IPS DF 4.7 (cell line): Measurements from ENCODE around the gene PIK3R5.

Experiments
- DNase-seq: peaks from one replicate; pipeline ENCODE4 v3.0.0-alpha.2; 2013; ENCODE audit warnings: low spot score; ENCODE audit errors: extremely low read depth

Gene PIK3R5

DNA sequence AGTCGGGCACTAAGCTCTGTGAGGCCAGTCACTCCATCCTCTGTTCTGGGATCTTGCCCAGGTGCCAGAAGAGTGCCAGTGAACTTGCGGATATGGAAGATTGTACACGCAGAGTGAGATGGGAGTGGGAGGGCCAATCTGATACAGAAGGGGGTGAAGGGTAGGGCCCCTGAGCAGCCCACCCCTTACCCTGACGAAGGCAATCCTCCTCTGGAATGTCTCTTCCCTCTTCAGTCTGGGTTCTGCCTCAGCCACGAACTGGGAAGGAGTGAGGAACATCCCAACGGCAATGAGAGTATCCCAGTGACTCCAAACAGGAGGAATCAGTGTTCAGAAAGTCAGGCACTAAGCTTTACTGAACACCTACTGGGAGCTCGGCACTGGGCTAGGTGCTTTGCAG is 86.1 kb downstream of the PIK3R5 start:
- no peak for DNase-seq

DNA sequence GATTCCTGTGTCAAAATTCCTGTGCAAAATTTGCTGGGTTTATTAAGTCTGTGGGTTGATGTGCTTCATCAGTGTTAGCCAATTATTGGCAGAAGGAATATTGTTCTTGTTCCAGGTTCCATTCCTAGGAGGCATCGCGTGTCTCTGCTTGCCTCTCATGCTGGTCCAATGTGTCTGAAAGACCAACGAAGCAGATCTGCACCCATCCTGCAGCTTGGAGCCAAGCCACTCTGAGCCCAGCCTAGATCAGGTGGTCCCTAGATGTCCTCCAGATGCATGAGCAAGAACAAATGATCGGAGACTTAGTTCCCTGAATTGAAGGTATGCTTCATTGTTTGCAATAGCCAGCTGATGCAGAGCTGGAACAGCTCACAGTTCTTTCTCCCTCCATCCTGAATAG is 87.5 kb downstream of the PIK3R5 start:
- DNase-seq: no peak

DNA sequence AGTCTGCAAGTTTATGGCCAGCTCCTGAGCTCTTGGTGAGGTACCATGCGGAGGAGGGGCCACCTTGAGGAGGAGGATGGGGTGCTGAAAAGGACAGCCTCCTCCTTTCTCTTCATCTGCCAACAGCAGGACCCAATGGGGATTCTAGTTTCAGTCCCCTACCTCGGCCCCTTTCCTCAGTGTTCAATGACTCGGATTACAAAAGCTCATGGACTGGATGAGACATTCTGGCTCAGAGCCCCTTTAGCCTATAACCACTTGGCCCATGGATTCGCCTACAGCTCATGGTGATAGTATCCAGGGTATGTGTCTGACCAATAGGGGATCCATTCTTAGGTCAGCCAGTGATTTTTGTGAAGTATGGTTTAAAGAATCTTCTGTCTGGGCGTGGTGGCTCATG is 89.5 kb downstream of the PIK3R5 start:
- DNase-seq: no peak

DNA sequence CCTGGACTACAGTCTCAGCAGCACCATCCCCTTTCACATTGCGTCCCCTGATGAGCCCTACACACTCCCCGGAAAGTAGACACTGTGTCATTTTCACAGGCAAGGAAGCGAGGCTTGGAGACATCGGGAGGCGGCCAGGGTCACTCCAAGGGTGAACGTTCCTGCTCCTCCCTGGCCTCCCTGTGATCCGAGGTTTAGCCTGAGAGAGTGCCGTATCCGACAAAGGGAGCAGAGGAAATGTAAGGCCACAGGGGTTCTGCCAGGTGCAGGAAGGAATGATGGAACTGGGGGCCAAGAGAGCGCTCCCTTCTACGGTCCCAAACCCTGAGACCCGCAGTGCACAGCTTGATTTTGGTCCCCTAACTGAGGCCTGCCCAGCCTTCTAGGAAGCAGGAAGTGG is 90.1 kb downstream of the PIK3R5 start:
- DNase-seq: no peak

DNA sequence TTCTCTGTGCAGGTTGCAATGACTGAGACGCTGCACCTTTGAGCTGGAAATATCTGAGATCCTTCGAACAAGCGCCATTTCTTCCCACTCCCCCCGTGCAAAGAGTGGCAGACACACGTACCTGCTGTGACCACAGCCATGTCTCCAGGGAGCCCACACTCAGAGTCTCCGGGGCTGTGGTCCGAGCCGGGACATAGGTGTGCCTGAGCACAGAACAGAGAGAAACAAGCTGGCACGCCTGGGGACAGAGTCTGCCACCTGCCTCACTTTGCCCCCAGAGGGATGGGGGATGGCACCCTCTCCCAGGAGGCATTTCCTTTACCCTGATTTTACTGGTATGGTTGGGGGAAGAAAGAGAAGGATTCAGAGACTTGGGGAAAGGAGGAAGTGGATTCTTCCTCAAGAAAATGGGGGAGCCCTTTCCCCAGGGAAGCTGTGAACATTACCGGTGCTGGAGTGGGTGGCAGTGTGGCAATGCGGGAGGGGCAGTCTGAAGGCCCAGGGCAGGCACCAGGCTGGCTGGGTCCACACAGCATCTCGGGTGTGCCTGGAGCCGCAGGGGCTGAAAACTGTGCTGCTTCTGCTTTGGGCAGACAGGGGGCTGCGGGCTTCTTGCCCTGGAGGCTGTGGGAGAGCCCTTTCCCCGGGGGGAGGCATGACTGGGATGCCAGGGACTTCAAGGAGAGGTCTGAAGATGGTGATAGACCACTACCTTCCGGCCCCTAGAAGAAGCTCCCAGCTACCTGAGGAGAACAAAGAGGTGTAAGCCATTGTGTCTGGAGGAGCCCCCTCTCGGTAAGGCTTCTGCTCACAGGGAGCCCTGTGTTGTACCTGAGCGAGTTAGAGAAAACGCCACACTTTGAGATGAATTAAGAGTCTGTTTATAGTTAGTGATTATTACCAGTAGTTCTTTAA is 91.4 kb downstream of the PIK3R5 start:
- no peak for DNase-seq

DNA sequence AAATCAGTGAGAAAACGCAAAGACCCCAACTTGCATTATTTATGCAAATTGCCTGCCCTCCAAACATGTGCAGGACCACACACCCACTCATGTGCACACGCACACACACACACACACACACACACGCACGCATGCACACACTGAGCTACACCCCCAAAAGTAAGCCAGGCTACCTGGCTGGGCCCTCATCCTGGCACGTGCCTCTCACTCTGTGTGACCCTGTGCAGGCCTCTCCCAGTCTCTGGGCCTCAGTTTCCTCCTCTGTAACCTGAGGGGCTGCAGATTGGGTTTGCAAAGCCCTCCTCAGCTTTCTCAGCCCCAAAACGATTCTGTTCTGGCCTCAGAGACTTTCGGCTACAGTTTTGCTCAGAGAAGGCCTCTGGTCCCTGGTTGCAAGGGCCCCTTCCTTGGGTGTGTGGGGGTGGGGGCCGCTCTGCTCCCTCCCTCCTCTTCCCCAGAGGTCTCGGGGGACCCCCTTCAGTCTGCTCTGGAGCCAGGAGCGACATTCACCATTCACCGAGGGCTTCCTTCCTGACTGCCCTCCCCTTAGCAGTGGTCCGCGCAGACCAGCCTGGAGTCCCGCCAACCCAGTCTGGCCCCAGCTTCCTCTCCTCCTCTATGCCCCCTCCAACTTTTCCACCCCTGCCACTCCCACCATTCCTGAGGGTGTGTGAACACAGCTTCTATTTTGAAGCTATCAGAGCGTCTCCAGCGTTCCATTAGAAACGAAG is 92.6 kb downstream of the PIK3R5 start:
- no peak for DNase-seq

DNA sequence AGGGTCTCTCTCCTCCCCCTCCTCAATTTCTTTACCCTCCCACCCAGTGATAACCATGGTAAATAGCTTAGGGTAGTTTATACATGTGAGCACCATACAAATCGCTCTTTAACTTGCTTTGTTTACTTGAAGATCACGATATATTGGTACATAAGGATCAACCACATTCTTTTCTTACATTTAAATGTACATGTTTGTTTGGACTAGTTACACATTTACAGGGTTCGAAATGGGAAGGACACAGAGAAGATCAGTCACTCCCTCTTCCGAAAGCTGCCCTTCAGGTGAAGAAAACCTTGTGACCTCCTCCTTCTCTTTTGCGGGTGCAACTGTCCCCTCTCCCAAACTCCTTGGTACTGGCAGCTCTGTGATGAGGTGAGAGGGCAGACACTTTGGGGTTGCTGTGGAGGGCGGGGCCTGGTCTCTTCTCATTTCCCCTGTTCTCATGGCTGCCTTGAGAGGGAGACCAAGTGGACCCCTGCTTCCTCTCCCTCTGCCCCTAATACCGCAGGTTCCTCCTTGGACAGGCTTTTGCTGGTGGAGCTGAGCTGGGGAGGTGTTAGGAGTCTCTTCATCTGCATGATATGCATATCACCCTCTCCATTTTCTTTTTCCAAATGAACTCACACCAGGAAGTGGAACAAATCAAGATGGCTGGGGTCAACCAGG is 93.3 kb downstream of the PIK3R5 start:
- no peak for DNase-seq

DNA sequence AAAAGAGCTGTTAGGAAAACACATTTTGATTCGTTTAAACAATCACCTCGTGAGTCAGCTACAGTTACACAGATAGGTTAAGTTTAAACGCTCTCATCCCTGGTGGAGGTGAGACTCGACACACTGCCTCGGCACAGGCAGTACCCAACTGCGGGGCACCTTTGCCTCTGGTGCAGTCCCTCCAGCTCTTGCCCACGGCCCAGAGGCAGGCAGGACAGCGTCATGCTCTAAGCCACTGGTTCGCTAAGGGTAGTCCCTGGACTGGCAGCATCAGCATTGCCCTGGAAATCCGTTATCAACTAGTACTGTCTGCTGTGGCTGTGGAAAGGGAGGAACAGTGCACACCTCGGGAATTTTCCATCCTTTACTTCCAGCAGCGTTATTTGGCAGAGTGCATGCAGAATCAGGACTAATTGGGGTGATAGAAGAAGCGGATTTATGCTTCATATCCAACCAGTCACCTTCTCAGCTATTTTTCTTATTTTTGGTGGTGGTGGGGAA is 94.4 kb downstream of the PIK3R5 start:
- no peak for DNase-seq

DNA sequence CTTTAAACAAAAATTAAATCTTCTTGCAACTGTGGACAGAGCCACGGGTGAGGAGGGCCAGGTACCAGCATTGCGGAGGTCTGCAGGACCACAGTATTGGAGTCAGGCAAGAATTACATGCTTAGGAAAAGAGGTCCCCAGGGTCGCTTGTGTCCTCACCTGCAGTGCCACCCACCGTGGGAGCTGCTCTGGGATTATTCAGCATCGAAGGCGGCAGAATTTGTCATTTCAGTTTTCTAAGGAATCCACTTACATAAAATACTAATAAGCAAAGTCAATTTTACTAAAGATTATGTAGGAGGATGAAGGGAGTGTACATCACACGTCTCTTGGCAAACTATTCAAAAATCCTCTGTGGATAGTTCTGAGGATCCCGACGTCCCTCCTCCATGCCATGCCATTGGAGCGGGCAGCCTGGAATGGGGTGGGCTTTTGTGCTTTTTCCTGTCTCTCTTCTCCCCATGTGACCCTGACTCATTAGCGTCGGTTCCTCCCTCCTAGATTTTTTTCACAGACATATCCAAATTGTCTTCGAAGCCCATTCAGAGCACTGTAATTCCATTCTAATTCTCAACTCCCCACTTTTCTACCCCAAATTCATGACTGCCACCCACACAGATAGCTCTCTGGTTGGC is 95.0 kb downstream of the PIK3R5 start:
- DNase-seq: no peak

DNA sequence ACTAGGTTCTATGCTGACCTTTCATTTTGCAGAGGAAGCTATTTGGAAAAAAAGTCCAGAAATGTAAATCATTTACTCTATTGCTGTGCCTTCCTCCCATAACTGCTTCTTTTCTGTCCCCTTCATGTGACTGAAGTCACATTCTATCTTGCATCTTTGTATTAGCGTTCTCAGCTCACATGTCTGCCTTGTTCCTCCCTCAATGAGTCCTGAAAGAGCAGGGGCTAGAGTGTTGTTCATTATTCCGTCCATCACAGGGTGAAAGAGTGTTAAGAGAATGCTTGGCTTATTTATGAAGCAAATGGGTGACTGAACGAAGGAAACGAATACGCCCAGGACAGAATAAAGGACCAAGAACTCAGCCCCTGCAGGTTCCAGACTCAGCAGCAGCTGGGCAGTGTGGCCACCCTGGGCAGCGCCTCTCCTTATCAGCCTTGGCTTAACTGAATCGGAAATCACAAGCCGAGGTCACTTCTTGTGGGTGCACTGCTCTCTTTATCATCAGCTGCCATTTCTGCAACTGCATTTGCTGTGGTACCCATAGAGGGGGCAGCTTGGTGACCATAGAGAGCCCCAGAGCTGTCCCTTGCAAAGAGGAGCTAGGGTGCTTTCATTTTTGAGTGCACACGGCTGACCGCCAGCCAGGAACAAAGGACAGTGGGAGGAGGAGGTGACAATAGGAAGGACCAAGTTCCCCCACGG is 96.2 kb downstream of the PIK3R5 start:
- no peak for DNase-seq

DNA sequence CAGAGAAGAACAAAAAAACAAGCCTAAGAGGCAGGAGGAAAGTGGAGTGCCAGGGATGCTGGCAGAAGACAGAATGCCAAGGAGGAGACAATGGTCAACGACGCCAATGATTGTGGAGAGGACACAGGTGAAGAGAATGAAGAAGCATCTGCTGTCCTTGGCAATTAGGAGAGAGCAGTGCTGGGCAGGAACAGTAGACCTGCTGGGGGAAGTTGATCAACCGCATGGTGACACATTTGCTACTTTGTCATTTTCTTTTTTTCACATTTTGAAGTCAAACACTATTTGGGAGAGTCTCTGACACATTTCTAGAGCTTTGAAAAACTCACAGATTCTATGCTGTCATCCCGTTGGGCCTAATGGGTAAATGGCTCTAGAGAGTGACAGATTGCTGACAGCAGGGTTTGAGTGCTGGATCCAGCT is 97.0 kb downstream of the PIK3R5 start:
- no peak for DNase-seq

DNA sequence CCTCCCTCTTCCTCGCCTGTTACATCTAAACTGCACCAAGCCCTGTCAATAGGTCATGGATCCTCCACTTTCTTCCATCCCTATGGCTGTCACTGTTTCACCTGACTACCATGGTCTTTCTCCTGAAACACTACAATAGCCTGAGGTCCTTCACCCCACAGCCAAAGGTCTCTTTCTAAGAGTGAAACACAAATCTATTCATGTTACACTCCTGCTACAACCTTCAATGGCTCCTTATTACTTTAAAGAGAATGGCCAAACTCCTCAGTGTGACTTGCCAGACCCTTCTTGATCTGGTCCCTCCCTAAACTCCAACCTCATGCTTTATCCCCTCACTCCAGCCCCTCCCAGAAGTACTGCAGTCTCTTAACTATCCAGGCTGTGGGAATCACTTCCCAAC is 97.4 kb downstream of the PIK3R5 start:
- no peak for DNase-seq

DNA sequence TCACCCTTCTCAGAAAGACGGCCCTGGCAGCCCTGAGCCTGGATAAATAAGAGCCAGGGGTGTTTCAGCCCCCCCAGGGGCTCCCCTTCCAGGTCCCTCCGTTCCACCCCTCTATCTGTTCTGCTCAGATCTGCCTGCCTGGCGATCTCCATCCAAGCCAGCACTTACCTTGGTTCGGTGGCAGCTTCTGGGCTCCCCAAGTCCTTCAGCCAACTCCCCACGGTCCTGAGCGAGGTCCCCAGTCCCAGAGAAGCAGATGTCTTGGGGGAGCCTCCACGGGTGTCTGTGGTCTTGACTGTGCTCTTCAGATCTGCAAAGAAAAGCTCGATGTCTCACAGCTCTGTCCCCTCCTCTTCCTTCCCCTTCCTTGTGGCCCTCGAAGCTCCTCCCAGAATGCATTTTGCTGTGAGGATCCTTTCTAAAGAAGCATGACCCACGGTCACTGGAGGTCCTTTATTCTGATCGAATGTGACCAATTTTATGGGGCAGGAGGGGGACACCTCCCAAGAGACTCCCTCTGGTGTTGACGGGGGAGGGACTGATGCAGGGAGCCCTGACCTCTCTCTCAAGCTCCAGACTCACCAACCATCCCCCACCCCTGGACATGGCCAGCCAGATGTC is 98.0 kb downstream of the PIK3R5 start, which contains the start of gene PIK3R6:
TSS of gene PIK3R6 (minus strand) at position 314 of the 621 bp plus-strand sequence. CDS start 17,880 bp downstream, outside the sequence.
- DNase-seq: no peak

DNA sequence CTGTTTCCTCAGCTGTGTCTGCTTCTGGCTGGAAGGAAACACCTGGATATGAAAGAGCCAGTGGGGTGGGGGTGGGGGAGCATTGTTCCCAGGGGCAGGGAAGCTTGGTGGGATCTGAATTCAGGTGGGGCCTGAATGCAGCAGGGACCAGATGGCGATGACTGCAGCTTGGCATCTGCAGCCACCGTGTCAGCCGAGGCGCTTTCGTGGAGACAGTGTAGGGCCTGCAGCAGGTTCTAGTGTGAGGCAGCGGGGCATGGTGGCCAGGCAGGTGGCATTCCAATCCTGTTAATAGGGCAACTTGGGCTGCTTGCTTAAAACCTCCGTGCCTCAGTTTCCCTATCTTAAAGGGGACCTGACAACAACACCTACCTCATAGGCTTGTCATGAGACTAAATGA is 99.7 kb downstream of the PIK3R5 start:
- DNase-seq: no peak

DNA sequence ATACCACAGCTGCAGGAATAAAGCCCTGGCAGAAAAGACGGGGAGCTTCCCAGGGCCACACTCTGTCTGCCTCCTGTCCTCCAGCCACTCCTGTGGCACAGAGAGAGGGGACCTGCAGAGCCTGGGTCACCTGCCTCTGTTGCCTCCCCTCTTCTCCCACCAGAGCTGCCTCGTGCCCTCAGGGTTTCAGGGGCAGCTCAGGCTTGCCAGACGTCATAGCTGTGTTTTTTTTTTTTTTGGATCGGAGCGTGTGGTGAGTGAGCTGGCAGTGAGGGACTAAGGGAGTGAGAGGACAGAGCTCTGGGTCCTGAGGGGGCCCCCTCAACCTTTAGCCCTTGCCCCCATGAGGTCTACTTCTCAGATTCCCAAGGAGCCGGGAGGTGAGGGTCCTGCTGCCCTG is 100.1 kb downstream of the PIK3R5 start:
- DNase-seq: no peak

DNA sequence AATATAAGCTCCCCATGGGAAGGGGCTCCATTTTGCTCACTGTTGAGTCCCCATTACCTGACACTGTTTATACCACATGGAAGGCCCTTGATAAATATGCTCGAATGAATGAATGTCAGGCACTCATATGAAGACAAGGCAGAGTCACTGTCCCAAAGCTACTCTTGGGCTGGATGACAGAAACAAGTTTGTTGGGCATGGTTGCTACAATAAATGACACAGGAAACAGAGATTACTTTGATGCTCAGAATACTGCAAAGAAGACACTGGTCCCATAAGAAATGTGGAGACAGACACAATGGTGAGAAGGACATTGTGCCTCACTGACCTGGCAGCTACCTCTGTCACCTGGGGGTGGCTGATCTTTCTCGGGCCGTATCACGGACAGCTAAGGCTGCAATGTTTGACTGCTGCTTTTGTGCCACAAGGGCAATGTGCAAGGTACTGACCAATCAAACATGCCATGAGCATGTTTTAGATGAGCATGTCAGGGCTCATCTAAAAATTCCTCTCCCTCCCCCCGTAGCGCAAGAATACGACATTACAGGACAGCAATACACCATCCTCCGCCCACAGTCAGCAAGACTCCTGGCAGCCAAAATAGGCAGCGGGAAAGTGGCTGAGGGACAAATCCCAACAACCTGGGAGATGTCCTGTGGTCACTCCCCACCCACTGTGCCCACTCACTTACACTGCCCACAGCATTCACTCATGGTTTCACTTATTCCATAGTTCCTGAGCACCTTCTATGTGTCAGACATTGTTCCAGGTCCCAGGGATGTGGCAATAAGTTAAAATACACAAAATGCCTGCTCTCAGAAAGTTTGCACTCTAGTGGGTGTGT is 103.1 kb downstream of the PIK3R5 start:
- no peak for DNase-seq

DNA sequence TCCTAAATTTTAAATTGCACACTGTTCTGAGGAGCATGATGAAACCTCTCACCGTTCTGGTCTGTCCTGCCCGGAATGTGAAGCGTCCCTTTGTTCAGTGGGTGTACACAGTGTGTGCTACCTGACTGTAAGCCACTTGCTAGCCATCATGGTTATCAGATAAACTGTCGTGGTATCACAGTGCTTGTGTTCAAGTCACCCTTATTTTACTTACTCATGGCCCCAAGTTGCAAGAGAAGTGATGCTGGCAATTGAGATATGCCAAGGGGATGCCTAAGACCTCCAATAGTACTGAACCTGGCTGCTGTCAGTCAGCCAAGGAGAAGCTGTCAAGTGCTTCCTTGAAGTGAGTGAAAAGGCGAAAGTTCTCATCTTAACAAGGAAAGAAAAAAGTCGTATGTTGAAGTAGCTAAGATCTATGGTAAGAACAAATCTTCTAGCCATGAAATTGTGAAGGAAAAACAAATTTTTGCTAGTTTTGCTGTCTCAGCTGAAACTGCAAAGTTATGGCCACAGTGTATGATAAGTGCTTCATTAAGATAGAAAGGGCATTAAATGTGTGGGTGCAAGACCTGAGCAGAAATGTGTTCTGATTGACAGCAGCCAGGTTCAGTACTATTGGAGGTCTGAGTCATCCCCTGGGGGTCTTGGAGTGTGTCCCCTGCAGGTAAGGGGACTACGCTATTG is 103.9 kb downstream of the PIK3R5 start:
- no peak for DNase-seq

DNA sequence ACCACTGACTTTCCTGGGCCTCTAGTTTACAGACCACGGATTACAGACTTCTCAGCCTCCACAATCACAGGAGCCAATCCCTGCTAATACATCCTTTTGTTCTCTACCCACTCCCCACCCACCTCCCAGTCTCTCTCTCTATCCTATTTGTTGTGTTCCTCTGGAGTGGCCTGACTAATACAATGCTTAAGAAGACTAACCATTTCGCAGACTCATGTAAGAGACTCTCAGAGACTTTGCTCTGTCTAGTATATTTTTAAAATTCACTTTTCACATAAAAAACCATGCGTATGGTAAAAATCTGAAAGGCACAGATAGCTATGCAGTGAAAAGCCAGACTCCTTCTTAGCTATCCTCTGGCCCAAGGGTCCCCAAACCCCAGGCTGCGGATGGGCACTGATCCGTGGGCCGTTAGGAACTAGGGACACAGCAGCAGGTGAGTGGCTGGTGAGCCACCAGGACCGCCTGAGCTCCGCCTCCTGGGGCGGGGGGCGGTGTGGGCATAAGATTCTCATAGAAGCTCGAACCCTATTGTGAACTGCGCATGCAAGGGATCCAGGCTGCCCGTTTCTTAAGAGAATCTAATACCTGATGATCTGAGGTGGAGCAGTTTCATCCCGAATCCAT is 105.6 kb downstream of the PIK3R5 start:
- DNase-seq: no peak
